ENCODE data around the gene CAPNS1.
"Not testable (repeated sequence)": the region's sequence is repeated elsewhere in the genome, so short reads cannot be mapped to it uniquely, and the experiment has no call there.

The CAPNS1 gene

DNA sequence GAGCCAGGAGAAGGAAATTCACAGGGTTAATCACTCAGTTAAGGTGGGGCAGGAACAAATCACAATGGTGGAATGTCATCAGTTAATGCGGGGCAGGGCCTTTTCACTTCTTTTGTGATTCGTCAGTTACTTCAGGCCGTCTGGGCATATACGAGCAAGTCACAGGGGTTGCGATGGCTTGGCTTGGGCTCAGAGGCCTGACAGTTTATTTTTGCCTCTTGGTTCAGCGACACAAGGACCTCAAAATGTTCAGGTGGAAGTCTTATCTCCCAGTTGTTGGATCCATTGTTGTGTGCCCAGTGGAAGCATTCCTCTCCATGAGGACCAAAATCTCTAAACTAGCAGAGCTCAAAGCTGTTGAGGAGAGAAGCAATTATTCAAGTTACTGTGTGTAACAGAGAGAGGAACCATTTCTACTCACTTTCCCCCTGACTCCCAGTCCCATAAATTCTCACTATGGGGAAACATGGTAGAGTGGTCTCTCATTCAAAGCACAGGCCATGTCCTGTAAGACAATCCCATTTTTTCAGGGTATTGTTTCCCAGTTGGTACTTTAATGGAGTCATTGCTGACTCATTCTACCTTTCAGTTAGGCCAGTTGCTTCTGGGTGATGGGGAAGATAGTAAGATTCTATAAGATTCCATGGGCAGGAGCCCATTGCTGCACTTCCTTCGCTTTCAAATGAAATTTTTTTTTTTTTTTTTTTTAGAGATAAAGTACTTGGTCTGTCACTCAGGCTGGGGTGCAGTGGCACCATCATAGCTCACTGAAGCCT is 21.1 kb downstream of the CAPNS1 start:
- no peak for DNase-seq
- H3K4me1 ChIP-seq (ENCODE audit: control extremely low read depth in 1 of 4, control insufficient read depth in 4 of 4, insufficient read depth in 4 of 4, low read length in 3 of 4), result no peaks in the 10 kb centered on the region
- no peaks in the 10 kb centered on the region for H3K27me3 ChIP-seq (replicated peaks in 2 of 5; ENCODE audit: control insufficient read depth in 4 of 5, insufficient read depth in 5 of 5, low read length in 4 of 5)
- CTCF ChIA-PET, result no interaction called here
- H3K27ac ChIP-seq (ENCODE audit: insufficient read depth in 1 of 2, low read depth in 1 of 2, low read length in 2 of 2, poor library complexity in 1 of 2, severe bottlenecking in 2 of 2), result no peak overlapping the region
- POLR2A ChIA-PET, result no interaction called here
- H3K36me3 ChIP-seq (ENCODE audit: control insufficient read depth in 4 of 4, insufficient read depth in 4 of 4, low read length in 3 of 4), result peaks cover 0 to 4% (median 0%) of the 10 kb centered on the region in 4 experiments
- no peak overlapping the region for H3K4me3 ChIP-seq (ENCODE audit: control insufficient read depth in 1 of 7, extremely low read depth in 1 of 7, insufficient read depth in 4 of 7, low read depth in 2 of 7, low read length in 6 of 7)
- H3K9me3 ChIP-seq (ENCODE audit: control extremely low read depth in 1 of 5, control insufficient read depth in 4 of 5, insufficient read depth in 2 of 5, low read depth in 1 of 5, low read length in 4 of 5), result no peaks in the 10 kb centered on the region
- WGBS (ENCODE audit: insufficient coverage), result 98% methylated on average over 7 of the region's 7 CpGs

DNA sequence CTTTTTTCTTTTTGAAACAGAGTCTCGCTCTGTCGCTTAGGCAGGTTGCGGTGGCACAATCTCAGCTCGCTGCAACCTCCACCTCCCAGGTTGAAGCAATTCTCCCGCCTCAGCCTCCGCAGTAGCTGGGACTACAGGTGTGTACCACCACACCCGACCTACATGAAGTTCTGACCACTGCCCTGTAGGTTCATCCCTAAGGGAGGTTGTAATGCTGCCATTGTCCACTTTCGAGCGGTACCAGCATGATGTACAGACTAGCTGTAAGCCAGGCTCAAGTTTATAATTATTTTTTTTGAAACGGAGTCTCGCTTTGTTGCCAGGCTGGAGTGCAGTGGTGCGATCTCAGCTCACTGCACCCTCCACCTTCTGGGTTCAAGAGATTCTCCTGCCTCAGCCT is 23.9 kb downstream of the CAPNS1 start:
- H3K27ac ChIP-seq (ENCODE audit: insufficient read depth in 1 of 2, low read depth in 1 of 2, low read length in 2 of 2, poor library complexity in 1 of 2, severe bottlenecking in 2 of 2), result no peak overlapping the region
- WGBS (ENCODE audit: insufficient coverage), result 97% methylated on average over 12 of the region's 12 CpGs
- no peak overlapping the region for H3K4me3 ChIP-seq (ENCODE audit: control insufficient read depth in 1 of 7, extremely low read depth in 1 of 7, insufficient read depth in 4 of 7, low read depth in 2 of 7, low read length in 6 of 7)
- DNase-seq, result no peak
- POLR2A ChIA-PET, result no interaction called here
- CTCF ChIA-PET, result interaction anchor here (1.1 to 1.7 kb wide), 3 partner anchors 10 to 36 kb away, joined by 5 to 8 read pairs (median 6); no protein-coding TSS in a partner anchor
- H3K4me1 ChIP-seq (ENCODE audit: control extremely low read depth in 1 of 4, control insufficient read depth in 4 of 4, insufficient read depth in 4 of 4, low read length in 3 of 4), result no peaks in the 10 kb centered on the region
- peaks cover 0 to 4% (median 0%) of the 10 kb centered on the region in 4 experiments for H3K36me3 ChIP-seq (ENCODE audit: control insufficient read depth in 4 of 4, insufficient read depth in 4 of 4, low read length in 3 of 4)
- H3K27me3 ChIP-seq (replicated peaks in 2 of 5; ENCODE audit: control insufficient read depth in 4 of 5, insufficient read depth in 5 of 5, low read length in 4 of 5), result no peaks in the 10 kb centered on the region
- no peaks in the 10 kb centered on the region for H3K9me3 ChIP-seq (ENCODE audit: control extremely low read depth in 1 of 5, control insufficient read depth in 4 of 5, insufficient read depth in 2 of 5, low read depth in 1 of 5, low read length in 4 of 5)

DNA sequence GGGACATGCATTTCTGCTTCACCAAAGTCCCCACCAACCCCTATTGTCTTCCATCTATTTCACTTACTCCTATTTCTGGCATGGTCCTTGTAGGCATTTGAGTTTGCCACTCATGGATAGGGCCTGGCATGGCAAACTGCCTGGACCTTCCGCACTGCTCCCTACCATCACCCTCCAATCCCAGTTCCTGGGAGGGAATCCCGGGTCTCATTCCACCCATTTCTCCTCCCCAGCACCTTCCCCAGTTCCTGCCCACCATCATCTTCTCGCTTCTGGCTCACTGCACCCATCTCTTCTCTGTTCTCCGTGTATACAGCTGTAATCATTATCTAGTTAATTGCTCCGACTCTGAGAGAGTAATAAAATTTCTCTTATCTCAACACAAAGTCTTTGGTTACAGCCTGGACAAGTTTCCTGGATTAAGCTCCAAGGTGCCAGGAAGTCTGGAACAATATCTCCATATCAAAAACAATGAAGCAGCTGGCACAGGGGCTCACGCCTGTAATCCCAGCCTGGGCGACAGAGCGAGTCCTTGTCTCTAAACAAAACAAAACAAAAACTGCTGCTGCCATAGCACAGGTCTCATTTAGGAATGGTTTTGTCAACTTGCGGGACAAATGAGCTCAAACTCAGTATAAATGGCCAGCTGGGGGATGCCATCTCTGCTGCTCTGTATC is 29.4 kb downstream of the CAPNS1 start:
- Histone ChIP-seq H3K4me3 (ENCODE audit: control insufficient read depth in 1 of 7, extremely low read depth in 1 of 7, insufficient read depth in 4 of 7, low read depth in 2 of 7, low read length in 6 of 7) (no peak overlapping the region), H3K27me3 (replicated peaks in 2 of 5; ENCODE audit: control insufficient read depth in 4 of 5, insufficient read depth in 5 of 5, low read length in 4 of 5) (no peaks in the 10 kb centered on the region), H3K9me3 (ENCODE audit: control extremely low read depth in 1 of 5, control insufficient read depth in 4 of 5, insufficient read depth in 2 of 5, low read depth in 1 of 5, low read length in 4 of 5) (no peaks in the 10 kb centered on the region), H3K36me3 (ENCODE audit: control insufficient read depth in 4 of 4, insufficient read depth in 4 of 4, low read length in 3 of 4) (no peaks in the 10 kb centered on the region), H3K4me1 (ENCODE audit: control extremely low read depth in 1 of 4, control insufficient read depth in 4 of 4, insufficient read depth in 4 of 4, low read length in 3 of 4) (peaks cover 0 to 3% (median 2%) of the 10 kb centered on the region in 4 experiments), H3K27ac (ENCODE audit: insufficient read depth in 1 of 2, low read depth in 1 of 2, low read length in 2 of 2, poor library complexity in 1 of 2, severe bottlenecking in 2 of 2) (no peak overlapping the region)
- WGBS (ENCODE audit: insufficient coverage), result 90% methylated on average over 6 of the region's 9 CpGs
- CTCF ChIA-PET, result interaction anchor here (0.8 to 5.7 kb wide), 7 partner anchors 10 to 175 kb away, joined by 3 to 56 read pairs (median 7); partner anchors contain the start of genes ZNF146 and ZNF565
- DNase-seq, result no peak
- POLR2A ChIA-PET, result interaction anchor here (0.6 kb wide), 1 partner anchor 28 kb away, joined by 3 read pairs; no protein-coding TSS in a partner anchor

DNA sequence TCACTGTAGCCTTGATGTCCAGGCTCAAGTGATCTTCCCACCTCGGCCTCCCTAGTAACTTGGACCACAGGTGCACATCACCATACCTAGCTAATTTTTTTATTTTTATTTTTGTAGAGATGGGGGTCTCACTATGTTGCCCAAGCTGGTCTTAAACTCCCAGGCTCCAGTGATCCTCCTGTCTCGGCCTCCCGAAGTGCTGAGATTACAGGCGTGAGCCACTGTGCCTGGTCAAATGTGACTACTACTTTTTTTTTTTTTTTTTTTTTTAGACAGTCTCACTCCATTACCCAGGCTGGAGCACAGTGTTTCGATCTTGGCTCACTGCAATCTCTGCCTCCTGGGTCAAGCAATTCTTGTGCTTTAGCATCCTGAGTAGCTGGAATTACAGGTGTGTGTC is 33.0 kb downstream of the CAPNS1 start:
- H3K36me3 ChIP-seq (ENCODE audit: control insufficient read depth in 4 of 4, insufficient read depth in 4 of 4, low read length in 3 of 4), result no peaks in the 10 kb centered on the region
- 98% methylated on average over 4 of the region's 5 CpGs for WGBS (ENCODE audit: insufficient coverage)
- DNase-seq, result no peak
- no peaks in the 10 kb centered on the region for H3K27me3 ChIP-seq (replicated peaks in 2 of 5; ENCODE audit: control insufficient read depth in 4 of 5, insufficient read depth in 5 of 5, low read length in 4 of 5)
- H3K4me1 ChIP-seq (ENCODE audit: control extremely low read depth in 1 of 4, control insufficient read depth in 4 of 4, insufficient read depth in 4 of 4, low read length in 3 of 4), result peaks cover 0 to 3% (median 2%) of the 10 kb centered on the region in 4 experiments
- ChIA-PET POLR2A (no interaction called here), CTCF (interaction anchor here (0.7 to 4.2 kb wide), 5 partner anchors 8 to 118 kb away, joined by 3 to 30 read pairs (median 3); no protein-coding TSS in a partner anchor)
- no peak overlapping the region for H3K27ac ChIP-seq (ENCODE audit: insufficient read depth in 1 of 2, low read depth in 1 of 2, low read length in 2 of 2, poor library complexity in 1 of 2, severe bottlenecking in 2 of 2)
- no peak overlapping the region for H3K4me3 ChIP-seq (ENCODE audit: control insufficient read depth in 1 of 7, extremely low read depth in 1 of 7, insufficient read depth in 4 of 7, low read depth in 2 of 7, low read length in 6 of 7)
- H3K9me3 ChIP-seq (ENCODE audit: control extremely low read depth in 1 of 5, control insufficient read depth in 4 of 5, insufficient read depth in 2 of 5, low read depth in 1 of 5, low read length in 4 of 5), result no peaks in the 10 kb centered on the region

DNA sequence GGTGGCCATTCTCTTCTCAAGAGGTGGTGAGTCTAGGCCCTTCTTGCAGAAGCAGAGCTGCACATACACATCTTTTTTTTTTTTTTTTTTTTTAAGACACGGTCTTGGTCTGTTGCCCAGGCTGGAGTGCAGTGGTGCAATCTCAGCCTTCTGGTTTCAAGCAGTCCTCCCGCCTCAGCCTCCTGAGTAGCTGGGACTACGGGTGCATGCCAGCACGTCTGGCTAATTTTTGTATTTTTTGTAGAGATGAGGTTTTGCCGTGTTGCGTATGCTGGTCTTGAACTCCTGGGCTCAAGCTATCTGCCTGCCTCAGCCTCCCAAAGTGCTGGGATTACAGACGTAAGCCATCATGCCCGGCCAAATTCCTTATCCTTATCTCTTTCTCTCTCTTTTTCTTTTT is 34.0 kb downstream of the CAPNS1 start:
- H3K27me3 ChIP-seq (replicated peaks in 2 of 5; ENCODE audit: control insufficient read depth in 4 of 5, insufficient read depth in 5 of 5, low read length in 4 of 5); DNase-seq; H3K9me3 ChIP-seq (ENCODE audit: control extremely low read depth in 1 of 5, control insufficient read depth in 4 of 5, insufficient read depth in 2 of 5, low read depth in 1 of 5, low read length in 4 of 5); H3K4me3 ChIP-seq (ENCODE audit: control insufficient read depth in 1 of 7, extremely low read depth in 1 of 7, insufficient read depth in 4 of 7, low read depth in 2 of 7, low read length in 6 of 7); H3K4me1 ChIP-seq (ENCODE audit: control extremely low read depth in 1 of 4, control insufficient read depth in 4 of 4, insufficient read depth in 4 of 4, low read length in 3 of 4); H3K27ac ChIP-seq (ENCODE audit: insufficient read depth in 1 of 2, low read depth in 1 of 2, low read length in 2 of 2, poor library complexity in 1 of 2, severe bottlenecking in 2 of 2); H3K36me3 ChIP-seq (ENCODE audit: control insufficient read depth in 4 of 4, insufficient read depth in 4 of 4, low read length in 3 of 4); POLR2A ChIA-PET: not testable (repeated sequence)
- 100% methylated on average over 8 of the region's 8 CpGs for WGBS (ENCODE audit: insufficient coverage)
- CTCF ChIA-PET, result interaction anchor here (0.9 to 4.2 kb wide), 4 partner anchors 11 to 119 kb away, joined by 3 to 30 read pairs (median 4); partner anchors contain the start of gene POLR2I

DNA sequence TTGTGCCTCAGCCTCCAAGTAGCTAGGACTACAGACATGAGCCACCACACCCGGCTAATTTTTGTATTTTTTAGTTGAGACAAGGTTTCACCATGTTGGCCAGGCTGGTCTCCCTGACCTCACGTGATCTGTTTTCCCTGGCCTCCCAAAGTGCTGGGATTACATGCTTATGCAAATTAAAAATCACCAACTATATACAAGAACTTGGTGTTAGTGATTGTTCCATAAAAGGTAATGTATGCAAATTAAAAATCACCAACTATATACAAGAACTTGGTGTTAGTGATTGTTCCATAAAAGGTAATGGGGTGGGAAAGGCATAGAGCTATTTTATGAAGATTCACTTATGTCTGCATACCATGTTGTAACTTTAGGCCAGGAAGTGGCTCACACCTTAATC is 39.2 kb downstream of the CAPNS1 start:
- H3K9me3 ChIP-seq (ENCODE audit: control extremely low read depth in 1 of 5, control insufficient read depth in 4 of 5, insufficient read depth in 2 of 5, low read depth in 1 of 5, low read length in 4 of 5); H3K4me1 ChIP-seq (ENCODE audit: control extremely low read depth in 1 of 4, control insufficient read depth in 4 of 4, insufficient read depth in 4 of 4, low read length in 3 of 4); H3K4me3 ChIP-seq (ENCODE audit: control insufficient read depth in 1 of 7, extremely low read depth in 1 of 7, insufficient read depth in 4 of 7, low read depth in 2 of 7, low read length in 6 of 7); H3K27me3 ChIP-seq (replicated peaks in 2 of 5; ENCODE audit: control insufficient read depth in 4 of 5, insufficient read depth in 5 of 5, low read length in 4 of 5); H3K27ac ChIP-seq (ENCODE audit: insufficient read depth in 1 of 2, low read depth in 1 of 2, low read length in 2 of 2, poor library complexity in 1 of 2, severe bottlenecking in 2 of 2); DNase-seq; POLR2A ChIA-PET: not testable (repeated sequence)
- no CpG with 5 or more reads among the region's 2 CpGs for WGBS (ENCODE audit: insufficient coverage)
- CTCF ChIA-PET, result interaction anchor here (0.8 to 3.0 kb wide), 3 partner anchors 9 to 122 kb away, joined by 3 to 11 read pairs (median 8); no protein-coding TSS in a partner anchor
- peaks cover 5 to 11% (median 6%) of the 10 kb centered on the region in 4 experiments for H3K36me3 ChIP-seq (ENCODE audit: control insufficient read depth in 4 of 4, insufficient read depth in 4 of 4, low read length in 3 of 4)
